HG02571 (cell line): Measurements from ENCODE around the gene CRTAP.
"Not testable (repeated sequence)": the region's sequence is repeated elsewhere in the genome, so short reads cannot be mapped to it uniquely, and the experiment has no call there.

Experiments
- ATAC-seq: cut with Tn5 transposase; IDR thresholded peaks from one replicate; pipeline ENCODE4 v1.9.1; 2021; ENCODE audit warnings: mild to moderate bottlenecking, moderate library complexity; ENCODE audit not compliant: unreplicated experiment

Gene CRTAP

DNA sequence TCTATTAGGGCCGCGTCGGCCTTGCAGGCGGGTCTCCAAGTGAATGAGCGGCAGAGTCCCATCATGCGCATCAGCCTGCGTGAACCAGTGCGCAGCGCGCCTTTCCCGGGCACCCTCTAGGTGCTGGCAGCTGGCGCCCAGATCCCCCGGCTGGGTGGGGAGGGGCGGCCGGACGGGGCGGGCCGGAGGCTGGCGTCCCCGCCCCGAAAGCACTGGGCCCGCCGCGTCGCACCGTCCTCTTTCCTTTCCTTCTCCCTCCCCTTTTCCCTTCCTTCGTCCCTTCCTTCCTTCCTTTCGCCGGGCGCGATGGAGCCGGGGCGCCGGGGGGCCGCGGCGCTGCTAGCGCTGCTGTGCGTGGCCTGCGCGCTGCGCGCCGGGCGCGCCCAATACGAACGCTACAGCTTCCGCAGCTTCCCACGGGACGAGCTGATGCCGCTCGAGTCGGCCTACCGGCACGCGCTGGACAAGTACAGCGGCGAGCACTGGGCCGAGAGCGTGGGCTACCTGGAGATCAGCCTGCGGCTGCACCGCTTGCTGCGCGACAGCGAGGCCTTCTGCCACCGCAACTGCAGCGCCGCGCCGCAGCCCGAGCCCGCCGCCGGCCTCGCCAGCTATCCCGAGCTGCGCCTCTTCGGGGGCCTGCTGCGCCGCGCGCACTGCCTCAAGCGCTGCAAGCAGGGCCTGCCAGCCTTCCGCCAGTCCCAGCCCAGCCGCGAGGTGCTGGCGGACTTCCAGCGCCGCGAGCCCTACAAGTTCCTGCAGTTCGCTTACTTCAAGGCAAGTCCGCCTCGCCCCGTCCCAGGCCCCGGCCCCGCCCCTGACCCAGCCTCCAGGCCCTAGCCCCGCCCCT is at the start of gene CRTAP:
Gene CRTAP (plus strand): TSS at position 243 of the 850 bp plus-strand sequence. CDS start 64 bp downstream, at position 307.
- peak; percentile 77 for ATAC-seq

DNA sequence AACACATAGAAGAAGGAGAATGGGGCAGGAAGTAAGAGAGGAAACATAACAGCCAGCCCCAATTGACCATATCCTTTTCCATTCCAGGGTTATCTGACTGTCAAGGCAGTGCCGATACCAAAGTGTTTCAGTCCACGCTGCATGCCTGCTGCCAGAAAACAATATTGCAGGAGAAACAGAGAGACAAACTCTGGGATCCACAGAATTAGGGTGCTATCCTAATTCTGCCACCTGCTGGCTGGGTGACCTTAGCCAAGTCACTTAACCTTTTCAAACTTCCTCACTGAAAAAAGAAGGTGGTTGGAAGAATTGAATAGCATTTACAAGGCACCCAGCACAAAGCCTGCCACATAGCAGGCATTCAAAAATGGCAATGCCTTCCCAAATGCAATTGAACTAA is 48.9 kb upstream of the CRTAP start:
- ATAC-seq = no peak

DNA sequence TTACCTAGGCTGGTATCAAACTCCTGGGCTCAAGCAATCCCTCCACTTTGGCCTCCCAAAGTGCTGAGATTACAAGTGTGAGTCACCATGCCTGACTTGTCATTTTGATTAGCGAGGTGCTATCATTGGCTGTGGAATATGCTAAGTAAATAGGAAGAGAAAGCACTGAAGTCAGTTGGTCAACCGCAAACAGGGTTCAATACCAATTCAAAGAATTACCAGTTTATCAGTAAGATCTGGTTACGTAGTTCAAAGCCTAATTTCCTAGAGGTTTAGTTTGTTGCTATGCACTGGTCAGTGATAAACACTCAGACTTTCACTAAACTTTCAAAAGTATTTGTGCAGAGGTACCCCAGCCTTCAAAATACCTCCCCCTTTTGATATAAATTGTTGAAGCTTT is 46.3 kb upstream of the CRTAP start:
- no peak for ATAC-seq

DNA sequence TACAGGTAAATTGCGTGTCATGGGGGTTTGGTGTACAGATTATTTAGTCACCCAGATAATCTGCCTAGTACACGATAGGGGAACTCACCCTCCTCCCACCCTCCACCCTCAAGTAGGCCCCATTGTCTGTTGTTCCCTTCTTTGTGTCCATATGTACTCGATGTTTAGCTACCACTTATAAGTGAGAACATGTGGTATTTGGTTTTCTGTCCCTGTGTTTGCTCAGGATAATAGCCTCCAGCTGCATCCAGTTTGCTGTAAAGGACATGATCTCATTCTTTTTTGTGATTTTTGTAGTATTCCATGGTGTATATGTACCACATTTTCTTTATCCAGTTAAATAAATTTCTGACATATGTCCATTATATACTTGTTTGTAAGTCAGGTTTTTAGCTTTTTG is 44.0 kb upstream of the CRTAP start:
- ATAC-seq = not testable (repeated sequence)

DNA sequence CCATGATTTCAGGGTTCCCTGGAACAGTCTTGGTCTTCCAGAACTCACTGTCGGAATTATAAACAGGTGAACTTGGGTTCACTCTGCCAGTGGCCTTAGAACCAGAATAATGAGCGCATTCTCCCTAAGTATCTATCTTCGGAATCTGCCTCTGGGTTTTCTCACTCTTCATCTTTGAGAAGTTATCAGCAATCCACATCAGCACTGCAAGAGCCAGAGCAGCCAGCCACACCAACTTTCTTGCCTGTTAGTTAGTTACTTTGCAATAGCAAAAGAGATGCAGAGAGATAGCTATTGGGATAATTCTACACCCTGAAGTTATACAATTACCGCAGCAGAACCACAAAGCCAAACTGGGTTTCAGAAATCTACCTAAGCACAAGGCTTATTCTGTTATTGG is 42.6 kb upstream of the CRTAP start:
- no peak for ATAC-seq

DNA sequence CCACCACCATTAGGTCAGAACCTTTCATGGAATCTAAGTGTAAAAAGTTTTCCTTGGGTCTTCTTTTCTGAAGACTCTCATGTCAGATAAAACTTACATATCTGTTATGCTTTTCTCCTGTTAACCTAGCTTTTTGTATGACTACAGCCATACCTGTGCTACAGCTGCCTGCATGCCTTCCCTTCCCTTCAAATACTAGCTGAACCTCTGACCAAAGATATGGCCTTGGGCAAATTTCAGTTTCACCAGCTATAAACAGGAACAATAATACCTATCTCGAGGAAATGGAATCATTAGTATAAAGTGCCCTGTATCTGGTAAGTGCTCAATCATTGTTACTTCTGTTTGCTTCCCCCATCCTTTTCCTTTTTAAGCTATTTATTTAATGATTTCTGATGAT is 41.9 kb upstream of the CRTAP start:
- no peak for ATAC-seq

DNA sequence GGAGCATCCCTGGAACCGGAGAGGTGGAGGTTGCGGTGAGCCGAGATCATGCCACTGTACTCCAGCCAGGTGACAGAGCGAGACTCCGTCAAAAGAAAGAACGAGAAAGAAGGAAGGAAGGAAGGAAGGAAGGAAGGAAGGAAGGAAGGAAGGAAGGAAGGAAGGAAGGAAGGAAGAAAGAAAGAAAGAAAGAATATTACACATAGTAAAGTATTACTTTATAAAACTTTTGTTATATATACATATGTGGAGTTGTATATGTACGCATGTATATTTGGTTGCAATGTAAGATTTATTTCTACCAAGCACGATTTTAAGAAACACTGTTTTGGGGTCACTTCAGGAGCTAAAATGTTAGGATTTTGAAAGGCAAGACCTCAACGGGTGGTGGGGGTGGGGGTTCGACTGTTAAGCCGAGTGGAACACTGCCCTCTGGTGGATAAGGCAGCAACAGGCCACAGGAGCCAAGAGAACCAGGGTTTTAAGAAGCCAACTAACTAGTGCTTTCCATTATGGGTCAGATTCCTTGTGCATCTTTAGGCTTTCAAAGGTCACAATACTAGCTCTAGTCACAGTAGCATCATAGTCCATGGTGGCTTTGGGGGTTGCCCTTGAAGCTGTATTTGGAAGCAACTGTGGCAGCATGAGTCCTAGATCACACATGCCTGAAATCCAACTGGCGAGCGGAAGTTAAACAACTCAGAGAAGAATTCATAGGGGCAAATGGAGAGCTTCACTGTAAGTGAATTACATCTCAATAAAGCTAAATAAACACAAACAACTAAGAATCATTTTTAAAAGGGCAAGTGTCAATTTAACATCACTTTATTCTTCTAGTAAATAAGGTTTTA is 39.4 kb upstream of the CRTAP start:
- no peak for ATAC-seq

DNA sequence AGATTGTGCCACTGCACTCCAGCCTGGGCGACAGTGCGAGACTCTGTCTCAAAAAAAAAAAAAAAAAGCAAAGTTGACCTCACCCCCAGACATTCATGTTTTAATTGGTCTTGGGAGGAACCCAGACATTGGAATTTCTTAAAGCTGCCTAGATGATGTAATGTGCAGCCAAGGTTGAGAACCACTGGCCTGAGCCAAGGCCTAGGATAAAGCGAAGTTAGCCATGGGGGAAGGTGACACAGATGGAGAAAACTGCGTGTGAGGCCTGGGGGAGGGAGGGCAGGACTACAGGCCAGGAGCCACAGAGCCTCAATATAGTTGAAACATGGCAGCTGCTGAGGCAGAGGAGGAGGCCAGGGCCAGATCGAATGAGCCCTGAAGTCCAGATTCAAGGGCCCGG is 37.8 kb upstream of the CRTAP start:
- ATAC-seq = no peak

DNA sequence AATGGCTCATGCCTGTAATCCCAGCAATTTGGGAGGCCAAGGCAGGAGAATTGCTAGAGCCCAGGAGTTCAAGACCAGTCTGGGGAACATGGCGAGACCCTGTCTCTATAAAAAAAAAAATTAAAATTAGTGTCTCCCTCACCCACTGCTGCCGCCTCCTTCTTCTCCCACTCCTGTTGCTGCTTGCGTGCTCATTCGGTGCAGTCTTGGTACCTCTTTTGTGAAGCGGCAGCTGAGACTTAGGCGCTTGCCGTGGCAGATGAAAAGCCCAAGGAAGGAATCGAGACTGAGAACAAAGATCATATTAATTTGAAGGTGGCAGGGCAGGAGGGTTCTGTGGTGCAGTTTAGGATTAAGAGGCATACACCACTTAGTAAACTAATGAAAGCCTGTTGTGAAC is 36.9 kb upstream of the CRTAP start:
- ATAC-seq = no peak

DNA sequence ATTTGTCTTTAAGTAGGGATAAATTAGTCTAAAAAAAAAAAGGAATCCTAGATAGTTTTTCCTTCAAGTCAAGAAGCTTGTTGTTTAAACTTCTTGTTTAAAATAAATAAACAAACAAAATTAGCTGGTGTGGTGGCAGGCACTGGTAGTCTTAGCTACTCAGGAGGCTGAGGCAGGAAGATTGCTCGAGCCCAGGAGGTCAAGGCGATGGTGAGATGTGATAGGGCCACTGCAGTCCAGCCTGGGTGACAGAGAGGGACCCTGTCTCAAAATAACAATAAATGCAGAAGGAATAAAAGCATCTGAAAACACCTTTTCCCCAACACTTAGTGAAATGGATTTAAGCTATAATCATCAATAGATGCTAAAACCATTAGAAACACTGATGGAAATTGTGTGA is 35.8 kb upstream of the CRTAP start:
- ATAC-seq = no peak

DNA sequence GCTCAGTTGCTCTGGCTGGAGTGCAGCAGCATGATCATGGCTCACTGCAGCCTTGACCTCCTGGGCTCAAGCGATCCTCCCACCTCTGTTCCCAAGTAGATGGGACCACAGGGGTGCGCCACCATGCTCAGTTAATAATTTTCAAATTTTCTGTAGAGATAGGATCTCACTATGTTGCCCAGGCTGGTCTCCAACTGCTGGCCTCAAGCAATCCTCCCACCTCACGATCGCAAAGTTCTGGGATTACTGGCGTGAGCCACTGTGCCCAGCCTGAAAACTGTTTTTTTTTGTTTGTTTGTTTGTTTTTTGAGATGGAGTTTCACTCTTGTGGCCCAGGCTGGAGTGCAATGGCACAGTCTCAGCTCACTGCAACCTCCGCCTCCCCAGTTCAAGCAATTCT is 34.0 kb upstream of the CRTAP start:
- not testable (repeated sequence) for ATAC-seq

DNA sequence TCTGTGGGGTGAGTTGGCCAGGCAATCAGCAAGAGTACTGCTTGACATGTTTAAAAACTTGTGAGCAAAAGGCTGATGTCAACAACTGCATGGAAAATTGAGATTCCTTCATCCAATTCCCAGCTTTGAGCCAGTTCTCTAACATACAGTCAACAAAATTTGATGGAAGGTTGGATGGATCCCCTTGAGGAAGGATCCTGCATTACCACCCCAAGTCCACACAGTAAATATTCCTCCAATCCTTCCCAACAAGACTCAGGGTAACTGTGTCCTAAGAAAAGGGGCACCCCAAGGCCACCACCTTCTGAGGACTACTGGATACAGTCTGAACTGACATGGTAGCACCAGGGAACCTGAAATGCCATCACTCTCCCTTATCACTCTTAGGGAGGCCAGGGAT is 32.0 kb upstream of the CRTAP start:
- no peak for ATAC-seq

DNA sequence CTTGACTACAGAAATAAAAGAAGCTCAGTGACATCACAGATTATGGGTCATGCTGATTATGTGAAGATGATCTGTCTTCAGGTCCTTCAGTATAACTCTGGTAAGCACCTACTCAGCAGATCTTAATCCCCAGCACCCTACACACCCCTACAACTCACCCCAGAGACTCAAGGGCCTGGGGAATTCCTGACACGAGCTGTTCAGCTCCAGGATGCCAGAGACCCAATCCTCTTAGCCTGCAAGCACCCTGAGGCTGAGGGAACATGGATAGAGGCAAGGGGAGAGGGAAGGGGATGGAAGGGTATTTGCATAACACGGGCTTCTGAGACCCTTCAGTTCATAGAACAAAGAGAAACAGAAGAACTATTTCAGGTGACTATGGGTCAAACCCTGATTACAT is 29.9 kb upstream of the CRTAP start:
- no peak for ATAC-seq

DNA sequence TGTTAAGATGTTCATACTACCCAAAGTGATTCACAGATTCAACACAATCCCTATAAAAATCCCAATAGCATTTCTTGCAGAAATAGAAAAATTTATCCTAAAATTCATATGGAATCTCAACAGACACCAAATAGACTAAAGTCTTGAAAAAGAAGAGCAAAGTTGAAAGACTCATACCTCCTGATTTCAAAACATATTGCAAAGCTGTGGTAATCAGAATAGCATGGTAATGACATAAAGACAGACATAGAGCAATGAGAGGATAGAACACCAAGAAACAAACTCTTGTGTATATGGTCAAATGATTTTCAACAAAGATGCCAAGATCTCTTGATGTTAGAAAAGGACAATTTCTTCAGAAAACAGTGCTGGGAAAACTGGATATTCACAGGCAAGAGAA is 25.1 kb upstream of the CRTAP start:
- ATAC-seq = no peak

DNA sequence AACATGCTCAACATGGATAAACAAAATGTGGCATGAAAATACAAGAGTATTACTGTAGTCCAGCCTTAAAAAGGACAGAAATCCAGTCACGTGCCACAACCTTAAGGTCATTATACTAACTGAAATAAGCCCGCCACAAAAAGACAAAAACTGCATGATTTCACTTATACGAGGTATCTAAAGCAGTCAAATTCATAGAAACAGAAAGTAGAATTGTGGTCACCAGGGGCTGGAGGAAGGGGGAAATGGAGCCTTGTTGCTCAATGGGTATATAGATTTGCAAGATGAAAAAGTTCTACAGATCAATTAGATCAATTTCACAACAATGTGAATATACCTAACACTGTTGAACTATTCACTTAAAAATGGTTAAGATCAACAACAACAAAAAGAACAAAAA is 24.3 kb upstream of the CRTAP start:
- no peak for ATAC-seq

DNA sequence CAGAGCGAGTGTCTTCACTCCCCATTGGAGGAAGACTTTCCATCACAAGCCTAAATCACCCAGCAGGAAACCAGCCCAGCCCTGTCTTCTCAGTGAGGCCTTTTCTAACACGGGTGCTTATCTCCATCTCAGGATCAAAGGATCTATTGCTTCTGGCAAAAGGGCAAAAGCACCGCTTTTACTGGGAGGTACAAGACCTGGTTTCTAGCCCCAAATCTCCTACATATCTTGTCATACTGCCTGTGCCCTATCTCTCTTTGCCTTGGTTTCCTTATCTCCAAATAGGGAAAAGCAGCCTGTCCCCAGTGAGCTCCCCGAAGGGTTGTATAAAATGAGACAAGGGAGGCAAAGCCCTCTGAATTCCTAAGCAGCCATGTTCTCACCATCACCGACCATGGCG is 22.1 kb upstream of the CRTAP start:
- no peak for ATAC-seq

DNA sequence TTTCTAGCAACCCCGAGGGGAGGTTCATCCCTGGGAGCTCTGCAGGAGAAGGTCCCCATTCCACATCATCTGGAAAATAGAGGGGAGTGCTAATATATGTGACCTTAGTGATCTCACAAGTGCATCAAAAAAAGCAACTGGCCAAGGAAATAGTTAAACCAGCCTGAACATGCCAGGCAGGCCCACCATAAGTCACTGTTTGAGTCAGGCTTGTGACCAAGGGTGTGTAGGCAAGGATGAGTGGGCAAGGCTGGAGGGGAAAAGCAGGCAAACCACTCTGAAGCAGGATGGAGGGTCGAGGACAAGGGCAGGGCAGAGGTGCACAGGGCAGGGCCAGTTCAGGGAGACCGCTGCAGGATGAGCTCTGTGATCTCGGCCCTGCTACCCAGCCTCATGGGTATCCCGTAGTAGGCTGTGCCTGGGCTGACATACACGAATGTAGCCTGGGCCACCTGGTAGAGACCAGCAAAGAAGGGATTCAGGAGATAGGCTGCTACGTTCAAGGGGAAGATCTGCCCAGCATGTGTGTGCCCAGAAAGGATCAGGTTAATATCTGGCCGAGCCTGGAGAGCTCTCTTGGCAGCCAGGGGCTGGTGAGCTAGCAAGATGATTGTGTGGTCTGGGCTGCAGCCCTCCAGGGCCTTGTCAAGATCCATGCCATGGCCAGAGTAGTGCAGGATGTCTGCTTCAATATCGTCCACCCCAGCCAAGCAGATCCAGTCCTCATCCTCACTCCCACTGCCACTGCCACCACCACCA is 21.1 kb upstream of the CRTAP start:
- ATAC-seq = no peak

DNA sequence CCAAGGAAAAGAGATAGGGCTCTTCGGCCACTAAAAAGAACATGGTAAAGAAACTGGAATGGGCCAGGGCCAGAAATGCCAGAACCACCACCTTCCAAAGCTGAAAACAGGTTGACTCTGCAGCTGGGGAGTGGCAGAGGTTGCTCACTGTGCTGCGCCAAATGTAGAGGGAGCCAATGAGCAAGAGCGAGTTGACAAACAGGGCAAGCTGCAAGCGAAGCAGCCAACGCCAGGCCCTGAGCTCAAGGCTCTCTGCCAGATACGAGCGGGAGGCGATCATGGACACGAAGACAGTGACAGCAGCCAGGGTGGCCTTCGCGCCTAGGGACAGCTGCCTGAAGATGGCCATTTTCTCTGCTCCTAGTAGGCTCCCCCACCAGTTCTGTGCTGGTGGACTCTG is 20.0 kb upstream of the CRTAP start:
- ATAC-seq = no peak

DNA sequence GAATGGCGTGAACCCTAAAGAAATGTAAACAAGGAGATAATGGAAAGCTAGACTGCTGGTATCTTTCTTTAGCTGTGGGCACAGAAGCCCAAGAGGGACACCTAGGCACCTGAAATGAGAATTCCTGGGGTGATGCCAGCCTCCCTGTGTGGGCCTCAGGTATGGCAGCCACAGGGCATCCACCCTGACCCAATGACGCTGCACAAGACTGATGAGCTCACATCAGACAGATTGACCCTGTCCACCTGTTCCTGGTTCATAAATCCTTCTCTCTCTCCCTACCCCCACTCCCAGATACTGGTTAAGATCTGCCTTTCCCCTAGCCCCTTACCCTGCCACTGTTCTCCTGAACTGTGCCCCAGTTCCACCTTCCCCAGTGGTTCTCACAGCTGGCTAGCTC is 18.4 kb upstream of the CRTAP start:
- ATAC-seq = no peak

DNA sequence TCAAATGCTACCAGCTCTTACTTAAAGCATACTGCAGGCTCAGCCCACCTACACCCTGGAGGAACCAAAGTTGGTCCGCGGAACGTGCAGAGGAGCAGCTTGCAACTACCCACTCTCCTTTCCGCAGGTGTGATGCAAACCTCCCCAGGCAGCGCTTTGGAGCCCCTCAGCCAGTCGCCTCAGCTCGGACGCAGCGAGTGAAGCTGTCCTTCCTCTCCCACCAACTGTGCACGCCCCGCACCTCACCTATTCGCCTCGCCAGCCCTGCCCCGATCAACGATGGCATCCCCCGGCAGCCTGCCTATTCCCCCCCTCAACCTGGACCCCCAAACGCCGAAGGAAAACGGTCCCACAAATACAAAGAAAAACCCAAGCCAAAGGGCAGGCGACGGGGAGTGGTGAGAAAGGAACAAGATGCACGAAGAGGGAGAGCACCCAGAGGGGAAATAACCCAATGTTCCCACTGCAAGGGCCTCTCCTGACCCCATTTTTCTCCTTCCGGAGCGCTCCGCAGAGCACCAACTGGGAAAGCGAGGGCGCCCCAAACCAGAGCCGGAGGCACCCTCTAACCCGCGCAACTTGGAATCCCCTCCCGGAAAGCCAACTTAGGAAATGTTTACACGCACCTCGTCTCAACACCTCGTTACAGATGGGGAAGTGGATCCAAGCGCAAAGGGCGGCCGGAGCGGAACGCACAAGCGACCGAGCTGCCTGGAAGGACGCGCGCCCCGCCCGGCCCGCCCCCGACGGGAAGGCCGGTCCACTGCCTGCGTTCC is 17.5 kb upstream of the CRTAP start:
- peak; percentile 39 for ATAC-seq
